ENCODE measurements around the gene ABCB10. TPM values are rescaled to one million over a fixed set of nuclear protein-coding genes. Genes with fewer than 3 reads are reported as not detected.

ABCB10 gene
- total RNA-seq, 1 donor from 2014 or later = 20.2 TPM

DNA sequence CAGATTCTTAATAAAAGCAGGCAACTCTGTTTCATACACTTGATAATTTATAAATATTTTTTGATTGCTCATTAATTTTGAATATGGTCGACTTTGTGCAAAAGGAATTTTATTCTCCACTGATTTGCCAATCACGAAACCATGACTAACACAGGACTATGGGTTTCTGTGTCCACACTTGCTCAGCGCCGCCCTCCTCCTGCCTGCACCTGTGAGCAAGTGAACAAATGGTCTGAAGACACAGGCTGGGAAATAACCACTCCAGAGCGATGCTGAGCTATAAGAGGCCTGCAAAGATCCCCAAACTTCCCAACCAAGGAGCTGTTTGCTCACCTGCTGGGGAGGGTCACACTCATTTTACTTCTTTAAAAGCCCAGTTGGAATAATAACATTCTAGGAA lies 19.6 kb downstream of the ABCB10 start:
- no peaks in the 10 kb centered on the region for H3K27me3 Mint-ChIP-seq (ENCODE audit: unreplicated experiment)
- no peak overlapping the region for H3K27ac Mint-ChIP-seq (ENCODE audit: unreplicated experiment)
- no peak overlapping the region for H3K4me3 Mint-ChIP-seq (ENCODE audit: unreplicated experiment)
- no peaks in the 10 kb centered on the region for H3K4me1 Mint-ChIP-seq (ENCODE audit: unreplicated experiment)
- peaks cover 49% of the 10 kb centered on the region for H3K36me3 Mint-ChIP-seq (ENCODE audit: unreplicated experiment)
- DNase-seq (ENCODE audit: extremely low spot score, unreplicated experiment) = no peak
- TF ChIP-seq, protein P1, sequence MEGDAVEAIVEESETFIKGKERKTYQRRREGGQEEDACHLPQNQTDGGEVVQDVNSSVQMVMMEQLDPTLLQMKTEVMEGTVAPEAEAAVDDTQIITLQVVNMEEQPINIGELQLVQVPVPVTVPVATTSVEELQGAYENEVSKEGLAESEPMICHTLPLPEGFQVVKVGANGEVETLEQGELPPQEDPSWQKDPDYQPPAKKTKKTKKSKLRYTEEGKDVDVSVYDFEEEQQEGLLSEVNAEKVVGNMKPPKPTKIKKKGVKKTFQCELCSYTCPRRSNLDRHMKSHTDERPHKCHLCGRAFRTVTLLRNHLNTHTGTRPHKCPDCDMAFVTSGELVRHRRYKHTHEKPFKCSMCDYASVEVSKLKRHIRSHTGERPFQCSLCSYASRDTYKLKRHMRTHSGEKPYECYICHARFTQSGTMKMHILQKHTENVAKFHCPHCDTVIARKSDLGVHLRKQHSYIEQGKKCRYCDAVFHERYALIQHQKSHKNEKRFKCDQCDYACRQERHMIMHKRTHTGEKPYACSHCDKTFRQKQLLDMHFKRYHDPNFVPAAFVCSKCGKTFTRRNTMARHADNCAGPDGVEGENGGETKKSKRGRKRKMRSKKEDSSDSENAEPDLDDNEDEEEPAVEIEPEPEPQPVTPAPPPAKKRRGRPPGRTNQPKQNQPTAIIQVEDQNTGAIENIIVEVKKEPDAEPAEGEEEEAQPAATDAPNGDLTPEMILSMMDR (IDR thresholded peaks at IDR 0.05) = no peak
- no peaks in the 10 kb centered on the region for H3K9me3 Mint-ChIP-seq (ENCODE audit: unreplicated experiment)

DNA sequence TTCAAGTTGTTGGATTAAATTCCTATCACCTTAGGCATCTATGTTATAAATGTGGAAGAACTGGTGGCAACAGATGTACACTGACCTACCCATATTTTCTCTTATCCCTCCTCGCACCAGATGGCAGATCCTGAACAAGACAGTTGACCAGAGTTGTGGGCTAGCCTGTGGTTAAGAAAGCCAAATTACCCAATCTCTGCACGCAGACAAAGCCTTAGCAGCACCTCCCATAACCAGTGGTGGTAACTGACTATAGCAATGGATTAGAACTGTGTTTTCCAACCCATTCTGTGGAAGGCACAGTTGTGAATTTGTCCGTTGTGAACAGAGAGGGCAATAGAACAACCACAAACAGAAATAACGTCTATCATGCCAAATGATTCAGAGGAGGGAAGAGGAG lies 20.6 kb downstream of the ABCB10 start:
- Mint-ChIP-seq H3K27ac (ENCODE audit: unreplicated experiment) (no peak overlapping the region), H3K27me3 (ENCODE audit: unreplicated experiment) (no peaks in the 10 kb centered on the region), H3K36me3 (ENCODE audit: unreplicated experiment) (peaks cover 52% of the 10 kb centered on the region), H3K9me3 (ENCODE audit: unreplicated experiment) (no peaks in the 10 kb centered on the region), H3K4me3 (ENCODE audit: unreplicated experiment) (no peak overlapping the region), H3K4me1 (ENCODE audit: unreplicated experiment) (no peaks in the 10 kb centered on the region)
- TF ChIP-seq, protein P1 (IDR thresholded peaks at IDR 0.05) = no peak
- DNase-seq (ENCODE audit: extremely low spot score, unreplicated experiment) = peak; percentile 11

DNA sequence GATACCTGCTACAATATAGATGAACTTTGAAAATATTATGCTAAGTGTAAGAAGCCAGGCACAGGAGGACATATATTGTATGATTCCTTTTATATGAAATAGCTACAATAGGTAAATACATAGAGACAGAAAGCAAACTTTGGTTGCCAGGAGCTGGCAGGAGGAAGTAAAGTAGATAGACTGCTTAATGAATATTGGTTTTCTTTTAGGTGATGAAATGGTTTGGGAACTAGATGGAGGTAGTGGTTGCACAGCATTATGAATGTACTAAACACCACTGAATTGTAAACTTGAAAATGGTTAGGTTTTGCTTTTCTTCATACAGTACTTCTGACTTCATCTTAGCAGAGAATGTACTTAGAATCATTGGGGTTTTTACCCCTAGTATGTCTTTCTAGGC lies 21.5 kb downstream of the ABCB10 start:
- H3K4me1 Mint-ChIP-seq (ENCODE audit: unreplicated experiment) = no peaks in the 10 kb centered on the region
- no peak for DNase-seq (ENCODE audit: extremely low spot score, unreplicated experiment)
- H3K27me3 Mint-ChIP-seq (ENCODE audit: unreplicated experiment) = no peaks in the 10 kb centered on the region
- peaks cover 50% of the 10 kb centered on the region for H3K36me3 Mint-ChIP-seq (ENCODE audit: unreplicated experiment)
- no peak overlapping the region for H3K4me3 Mint-ChIP-seq (ENCODE audit: unreplicated experiment)
- no peaks in the 10 kb centered on the region for H3K9me3 Mint-ChIP-seq (ENCODE audit: unreplicated experiment)
- TF ChIP-seq, protein P1 (IDR thresholded peaks at IDR 0.05) = no peak
- no peak overlapping the region for H3K27ac Mint-ChIP-seq (ENCODE audit: unreplicated experiment)

DNA sequence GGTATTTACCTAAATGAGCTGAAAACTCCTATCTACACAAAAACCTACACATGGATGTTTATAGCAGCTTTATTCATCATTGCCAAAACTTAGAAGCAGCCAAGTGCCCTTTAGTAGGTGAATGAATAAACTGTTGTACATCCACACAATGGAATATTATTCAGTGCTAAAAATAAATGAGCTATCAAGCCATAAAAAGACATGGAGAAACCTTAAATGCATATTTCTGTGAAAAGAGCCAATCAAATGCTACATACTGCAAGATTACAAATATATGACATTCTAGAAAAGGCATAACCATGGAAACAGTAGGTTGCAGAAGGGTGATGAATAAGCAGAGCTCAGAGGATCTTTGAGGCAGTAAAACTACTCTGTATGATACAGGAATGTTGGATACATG lies 23.3 kb downstream of the ABCB10 start:
- TF ChIP-seq, protein P1 (IDR thresholded peaks at IDR 0.05) = no peak
- DNase-seq (ENCODE audit: extremely low spot score, unreplicated experiment) = no peak
- H3K36me3 Mint-ChIP-seq (ENCODE audit: unreplicated experiment) = peaks cover 50% of the 10 kb centered on the region
- H3K4me1 Mint-ChIP-seq (ENCODE audit: unreplicated experiment) = no peaks in the 10 kb centered on the region
- H3K27me3 Mint-ChIP-seq (ENCODE audit: unreplicated experiment) = no peaks in the 10 kb centered on the region
- H3K27ac Mint-ChIP-seq (ENCODE audit: unreplicated experiment) = no peak overlapping the region
- H3K9me3 Mint-ChIP-seq (ENCODE audit: unreplicated experiment) = no peaks in the 10 kb centered on the region
- H3K4me3 Mint-ChIP-seq (ENCODE audit: unreplicated experiment) = no peak overlapping the region

DNA sequence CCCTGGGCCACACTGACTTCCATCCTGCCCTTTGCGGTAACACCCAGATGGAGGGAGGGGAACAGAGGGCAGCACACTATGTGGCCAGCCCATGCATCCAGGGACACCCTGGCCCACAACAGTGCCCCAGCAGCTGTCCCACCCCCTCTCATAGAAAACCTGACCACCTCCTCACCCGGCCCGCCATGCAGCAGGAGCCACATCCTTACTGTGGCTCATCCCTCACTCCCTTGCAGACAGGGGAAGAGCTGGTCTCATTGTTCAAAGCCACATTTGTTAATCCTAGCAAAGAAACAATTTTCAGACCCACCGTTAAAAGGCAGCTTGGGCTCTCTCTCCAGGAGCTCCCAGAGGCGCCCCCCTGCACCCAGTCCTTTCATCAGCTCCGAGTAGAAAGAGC lies 27.2 kb downstream of the ABCB10 start:
- no peak overlapping the region for H3K27ac Mint-ChIP-seq (ENCODE audit: unreplicated experiment)
- TF ChIP-seq, protein P1 (IDR thresholded peaks at IDR 0.05) = no peak
- no peaks in the 10 kb centered on the region for H3K9me3 Mint-ChIP-seq (ENCODE audit: unreplicated experiment)
- no peak overlapping the region for H3K4me3 Mint-ChIP-seq (ENCODE audit: unreplicated experiment)
- H3K4me1 Mint-ChIP-seq (ENCODE audit: unreplicated experiment) = no peaks in the 10 kb centered on the region
- DNase-seq (ENCODE audit: extremely low spot score, unreplicated experiment) = peak; percentile 74
- peaks cover 48% of the 10 kb centered on the region for H3K36me3 Mint-ChIP-seq (ENCODE audit: unreplicated experiment)
- H3K27me3 Mint-ChIP-seq (ENCODE audit: unreplicated experiment) = no peaks in the 10 kb centered on the region
